Kidney tubule cell (primary cell): ENCODE measurements around the gene RALGPS1.
"Not testable (repeated sequence)": the region's sequence is repeated elsewhere in the genome, so short reads cannot be mapped to it uniquely, and the experiment has no call there.

ENCODE experiments used
- DNase-seq: peaks from one replicate; pipeline ENCODE4 v3.0.0-alpha.2; 2018; ENCODE audit warnings: low spot score

Gene RALGPS1

DNA sequence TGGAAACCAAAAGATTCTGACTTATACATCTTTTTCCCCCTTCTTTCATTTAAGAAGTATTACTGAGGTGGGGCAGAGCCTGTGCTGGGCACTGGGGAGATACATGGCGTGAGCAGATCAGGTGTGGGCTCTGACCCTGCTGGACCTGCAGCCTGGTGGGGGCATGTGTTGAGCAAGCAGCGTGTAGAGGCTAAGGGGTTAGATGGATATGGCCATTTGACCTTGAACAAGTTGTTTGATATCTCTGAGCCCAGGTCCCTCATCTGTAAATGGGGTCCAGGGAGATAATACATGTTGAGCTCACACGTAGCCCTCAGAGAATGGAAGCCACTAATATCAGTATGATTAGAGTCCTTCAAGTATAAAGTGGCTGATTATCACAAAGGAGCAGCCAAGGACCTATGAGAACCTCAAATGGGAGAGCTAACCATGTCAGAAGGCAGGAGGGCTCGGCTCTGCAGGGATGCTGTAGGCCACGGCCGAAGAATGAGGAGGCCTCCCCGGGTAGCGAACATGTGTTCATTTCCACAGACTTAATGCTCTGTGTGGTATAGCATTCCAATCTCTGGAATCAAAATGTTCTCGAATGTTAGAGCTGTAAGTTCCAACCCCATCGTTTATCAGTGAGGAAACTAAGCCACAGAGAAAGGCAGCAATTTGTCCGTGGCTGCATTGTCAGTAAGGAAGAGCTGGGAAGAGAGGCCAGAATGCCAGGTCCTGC is 223.2 kb downstream of the RALGPS1 start:
- no peak for DNase-seq

DNA sequence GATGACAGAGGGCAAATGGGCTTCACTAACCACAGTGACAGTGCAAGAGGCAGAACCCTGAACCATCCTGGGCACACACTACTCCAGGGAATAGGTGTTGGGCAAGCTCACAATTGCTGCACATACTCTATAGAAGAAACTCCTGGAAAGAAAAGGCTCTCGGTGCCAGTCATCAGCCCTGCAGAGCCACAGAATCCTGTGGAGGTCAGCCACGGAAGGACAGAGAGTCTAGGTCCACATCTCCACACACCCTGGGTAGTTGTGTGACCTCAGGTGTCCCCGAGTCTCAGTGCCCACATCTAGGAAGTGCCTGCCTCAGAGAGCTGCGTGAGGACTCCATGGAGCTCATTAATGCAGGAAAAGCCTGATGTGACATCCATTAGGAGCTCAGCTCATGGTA is 223.9 kb downstream of the RALGPS1 start:
- no peak for DNase-seq

DNA sequence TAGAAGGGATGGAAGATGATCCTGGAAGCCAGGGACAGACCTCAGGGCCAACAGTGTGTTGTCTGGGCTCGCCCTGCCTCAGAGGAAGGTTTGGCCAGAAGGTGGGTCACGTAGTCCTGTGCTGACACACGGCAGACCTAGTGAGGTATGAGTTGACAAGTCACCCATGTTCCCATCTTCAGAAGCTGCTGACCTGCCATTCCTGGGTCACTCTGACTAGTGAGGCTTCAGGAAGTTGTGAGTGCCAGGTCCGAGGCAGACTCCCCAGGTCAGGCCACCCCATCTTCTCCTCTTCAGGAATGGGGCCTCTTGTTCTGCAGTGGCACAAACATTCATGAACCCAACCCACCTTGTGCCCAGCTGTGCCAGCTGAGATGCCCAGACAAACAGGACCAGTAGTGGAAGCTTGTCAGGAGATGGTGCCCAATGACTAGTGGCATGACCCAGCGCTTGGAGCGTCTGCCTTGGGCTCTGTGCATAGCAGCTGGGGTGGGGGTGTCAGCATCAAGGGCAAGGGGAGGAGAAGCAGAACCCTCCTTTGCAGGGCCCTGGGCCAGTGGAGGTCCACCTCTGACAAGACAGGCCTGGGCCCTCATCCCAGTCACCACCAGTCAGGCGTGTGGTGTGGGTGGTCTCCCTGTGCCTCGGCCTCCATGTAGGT is 224.6 kb downstream of the RALGPS1 start:
- no peak for DNase-seq

DNA sequence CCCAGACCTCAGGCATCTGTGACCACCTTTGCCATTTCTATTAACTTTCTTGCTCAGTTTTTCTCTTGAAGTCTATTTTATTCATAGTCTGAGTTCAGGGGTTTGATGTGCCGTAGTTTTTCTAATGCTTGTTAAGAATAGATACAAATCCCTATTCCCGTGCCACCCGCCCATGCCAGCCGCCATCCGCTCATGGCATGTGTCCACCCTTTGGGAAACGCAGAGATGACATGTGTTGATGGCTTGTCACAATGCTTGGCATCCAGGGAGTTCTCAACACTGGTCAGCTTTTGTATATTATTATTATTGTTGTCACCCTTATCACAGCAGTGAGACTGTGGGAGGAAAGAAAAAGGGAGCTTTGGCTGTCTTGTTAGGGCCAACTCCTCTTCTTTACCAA is 225.2 kb downstream of the RALGPS1 start:
- no peak for DNase-seq

DNA sequence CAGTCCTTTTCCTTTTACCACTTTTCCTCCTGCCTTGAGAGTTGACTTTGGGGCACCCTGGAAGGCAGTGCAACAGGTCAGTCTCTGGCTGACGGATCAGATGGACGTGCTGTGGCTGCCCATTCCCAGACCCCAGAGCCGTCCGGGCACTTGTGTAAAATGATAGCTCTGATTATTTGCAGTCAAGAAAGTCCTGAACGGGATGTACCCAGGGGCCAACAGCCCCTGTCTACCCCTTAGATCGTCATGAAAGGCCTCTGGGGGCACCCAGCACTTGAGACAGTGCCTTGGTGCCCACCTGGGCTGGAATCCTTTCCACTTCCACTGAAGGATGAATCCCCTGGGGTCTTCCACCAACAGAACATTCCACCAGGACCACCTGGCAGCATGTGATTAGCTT is 225.6 kb downstream of the RALGPS1 start:
- no peak for DNase-seq

DNA sequence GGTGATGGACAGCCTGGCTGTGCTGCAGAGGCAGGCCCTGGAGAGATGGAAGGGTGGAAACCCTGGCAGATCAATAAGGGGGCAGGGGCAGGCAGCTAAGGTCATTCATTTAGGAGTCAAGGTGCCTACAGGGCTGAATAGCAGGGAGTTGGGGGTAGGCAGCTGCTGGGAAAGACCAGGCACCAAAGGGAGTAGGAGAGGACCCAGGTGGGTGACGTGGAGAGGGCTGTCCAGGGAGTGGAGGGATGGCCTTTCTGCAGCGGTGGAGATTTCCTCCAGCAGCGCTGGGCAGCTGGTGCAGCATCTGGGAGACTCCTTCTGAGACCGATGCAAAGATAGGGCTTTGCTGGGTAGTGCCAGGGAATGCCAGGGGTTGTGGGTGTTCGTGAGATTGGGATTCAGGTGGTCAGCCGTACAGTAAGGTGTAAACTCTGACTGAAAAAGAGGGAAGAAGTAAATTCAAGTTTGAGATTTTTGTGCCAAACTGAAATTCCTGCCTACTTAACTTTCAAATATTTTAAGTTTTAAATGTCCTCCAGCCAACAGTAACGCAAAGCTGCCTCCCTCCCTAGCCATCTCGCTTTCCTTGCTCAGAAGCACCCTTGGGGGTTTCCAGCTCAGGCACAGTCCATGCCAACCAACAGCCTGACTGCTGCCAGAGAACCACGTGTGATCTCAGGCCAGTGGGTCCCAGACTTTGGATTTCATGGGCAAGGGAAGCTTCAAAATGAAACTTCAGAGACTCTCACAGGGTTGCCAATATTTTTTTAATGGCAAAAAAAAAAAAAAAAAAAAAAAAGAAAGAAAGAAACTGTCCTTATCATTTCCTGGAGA is 226.5 kb downstream of the RALGPS1 start:
- no peak for DNase-seq

DNA sequence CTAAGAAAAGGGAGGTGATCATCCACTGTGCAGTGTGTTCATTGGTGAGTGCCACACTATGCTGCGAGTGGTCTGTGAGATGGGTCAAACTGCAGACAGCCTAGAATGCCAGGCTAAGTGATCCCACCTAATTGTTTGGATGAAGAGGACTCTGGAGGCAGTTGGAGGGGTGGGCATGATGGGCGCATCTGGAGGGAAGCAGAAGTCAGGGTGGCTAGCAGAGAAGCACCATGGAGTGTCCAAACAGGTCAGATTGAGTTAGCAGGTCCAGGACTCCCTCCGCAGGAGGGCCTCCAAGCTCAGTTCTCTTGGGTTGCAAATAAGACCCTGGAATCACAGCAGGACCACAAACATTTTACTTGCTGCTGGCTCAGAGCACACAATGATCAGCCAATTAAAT is 227.7 kb downstream of the RALGPS1 start:
- DNase-seq: no peak

DNA sequence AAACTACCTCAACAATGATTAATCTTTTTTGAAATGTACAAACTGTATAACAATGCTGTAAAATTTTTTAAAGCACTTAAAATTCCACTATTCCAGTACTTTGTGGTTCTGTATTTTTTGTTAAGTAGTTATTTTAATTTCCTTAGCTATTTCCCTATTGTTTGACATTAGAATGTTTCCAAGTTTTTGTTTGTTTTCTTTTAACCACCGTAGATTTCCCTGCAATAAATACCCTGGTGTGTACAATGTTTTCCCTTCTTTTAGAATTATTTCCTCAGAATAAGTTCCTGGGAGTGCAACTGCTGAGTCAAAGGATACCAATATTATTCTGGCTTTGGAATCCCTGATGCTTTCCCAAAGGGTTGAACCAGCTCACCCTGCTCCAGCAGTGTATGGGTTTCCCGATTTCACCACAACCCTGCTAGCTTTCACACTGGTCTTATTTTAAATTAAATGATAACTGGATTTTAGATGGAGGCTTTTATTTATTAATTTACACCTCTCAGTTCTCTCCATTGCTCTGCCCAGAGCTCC is 228.4 kb downstream of the RALGPS1 start:
- no peak for DNase-seq

DNA sequence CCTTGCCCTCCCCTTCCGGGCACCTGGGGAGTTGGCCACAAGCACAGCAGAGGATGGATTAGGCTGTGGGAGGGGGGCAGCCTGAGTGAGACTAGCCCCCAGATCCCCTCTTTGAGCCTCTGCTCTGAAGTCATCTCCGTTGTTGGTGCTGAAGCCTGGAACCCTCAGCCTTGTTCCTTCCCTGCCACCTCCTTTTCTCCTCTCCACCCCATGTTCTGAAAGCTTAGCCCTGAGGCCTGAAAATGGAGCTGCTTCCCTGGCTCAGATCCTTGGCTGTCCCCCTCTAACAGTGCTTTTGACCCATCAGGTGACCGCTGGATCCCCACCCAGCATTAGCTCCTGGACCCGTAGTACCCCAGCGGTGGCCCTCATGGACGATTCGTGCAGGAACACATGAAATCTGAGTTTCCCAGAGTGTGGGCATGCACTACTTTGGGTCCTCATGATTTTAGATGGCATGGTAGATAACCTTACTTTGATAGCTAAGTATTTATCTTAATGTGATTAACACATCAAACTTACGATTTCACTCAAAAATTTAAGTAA is 229.4 kb downstream of the RALGPS1 start:
- no peak for DNase-seq

DNA sequence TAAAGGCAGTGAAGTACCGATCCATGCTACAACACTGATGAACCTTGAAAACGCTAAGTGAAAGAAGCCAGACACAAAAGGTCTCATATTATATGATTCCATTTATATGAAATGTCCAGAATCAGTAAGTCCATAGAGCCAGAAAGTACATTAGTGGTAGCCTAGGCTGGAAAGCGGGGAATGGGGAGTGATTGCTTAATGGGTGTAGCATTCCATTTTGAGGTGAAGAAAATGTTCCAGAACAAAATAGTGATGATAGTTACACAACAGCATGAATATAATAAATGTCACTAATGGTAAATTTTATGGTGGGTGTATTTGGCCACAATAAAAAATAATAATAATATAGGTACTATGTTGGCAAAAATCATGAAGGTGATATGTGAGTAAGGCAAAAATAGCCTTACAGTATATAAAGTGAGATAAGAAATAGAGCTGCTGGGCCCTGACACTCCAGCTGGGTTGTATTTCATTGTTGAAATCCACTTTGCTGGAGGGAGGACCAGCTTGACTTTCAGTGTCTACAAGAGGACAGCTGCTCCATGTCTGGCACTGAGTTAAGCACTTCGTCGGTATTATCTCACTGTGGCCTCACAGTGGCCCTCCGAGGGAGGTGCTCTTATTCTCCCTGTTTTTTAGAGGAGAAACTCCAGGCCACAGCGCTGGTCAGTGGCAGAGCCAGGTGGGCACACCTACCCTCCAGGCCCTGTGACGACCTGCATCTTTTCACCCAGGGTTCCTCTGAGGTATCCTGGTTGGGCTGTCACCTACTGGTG is 230.3 kb downstream of the RALGPS1 start:
- DNase-seq: no peak

DNA sequence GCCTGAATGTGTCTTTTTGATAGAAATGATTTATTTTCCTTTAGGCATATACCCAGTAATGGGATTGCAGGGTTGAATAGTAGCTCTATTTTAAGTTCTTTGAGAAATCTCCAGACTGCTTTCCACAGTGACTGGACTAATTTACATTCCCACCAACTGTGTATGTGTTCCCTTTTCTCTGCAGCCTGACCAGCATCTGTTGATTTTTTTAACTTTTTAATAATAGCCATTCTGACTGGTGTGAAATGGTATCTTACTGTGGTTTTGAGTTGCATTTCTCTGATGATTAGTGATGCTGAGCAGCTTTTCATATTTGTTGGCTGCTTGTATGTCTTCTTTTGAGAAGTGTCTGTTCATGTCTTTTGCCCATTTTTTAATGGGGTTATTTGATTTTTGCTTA is 232.3 kb downstream of the RALGPS1 start:
- not testable (repeated sequence) for DNase-seq

DNA sequence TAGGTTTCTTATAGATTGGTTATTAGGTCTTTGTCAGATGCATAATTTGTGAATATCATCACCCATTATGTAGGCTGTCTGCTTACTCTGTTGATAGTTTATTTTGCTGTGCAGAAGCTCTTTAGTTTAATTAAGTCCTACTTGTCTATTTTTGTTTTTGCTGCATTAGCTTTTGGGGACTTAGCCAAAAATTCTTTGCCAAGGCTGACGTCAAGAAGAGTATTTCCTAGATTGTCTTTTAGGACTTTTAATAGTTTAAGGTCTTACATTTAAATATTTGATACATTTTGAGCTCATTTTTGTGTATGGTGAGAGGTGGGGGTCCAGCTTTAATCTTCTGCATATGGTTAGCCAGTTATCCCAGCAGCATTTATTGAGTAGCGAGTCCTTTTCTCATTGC is 232.7 kb downstream of the RALGPS1 start:
- no peak for DNase-seq

DNA sequence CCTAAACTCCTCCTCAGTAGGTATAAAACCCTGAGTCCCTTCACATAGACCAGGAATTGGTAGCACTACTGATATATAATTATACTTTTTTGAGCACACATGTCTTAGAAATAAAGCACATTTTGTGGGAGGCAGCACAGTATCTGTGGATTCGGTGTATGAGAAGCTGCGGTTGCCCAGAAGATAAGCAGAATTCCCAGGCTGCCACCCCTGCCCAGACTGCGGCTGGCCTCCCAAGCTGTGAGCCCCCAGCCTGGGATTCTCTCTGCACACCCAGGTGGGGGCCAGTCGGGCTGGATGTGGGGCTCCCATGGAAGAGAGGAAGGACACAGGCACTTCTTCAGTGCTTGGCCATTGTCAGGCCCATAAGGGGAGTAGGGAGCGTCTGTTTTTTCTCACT is 233.4 kb downstream of the RALGPS1 start:
- DNase-seq: no peak

DNA sequence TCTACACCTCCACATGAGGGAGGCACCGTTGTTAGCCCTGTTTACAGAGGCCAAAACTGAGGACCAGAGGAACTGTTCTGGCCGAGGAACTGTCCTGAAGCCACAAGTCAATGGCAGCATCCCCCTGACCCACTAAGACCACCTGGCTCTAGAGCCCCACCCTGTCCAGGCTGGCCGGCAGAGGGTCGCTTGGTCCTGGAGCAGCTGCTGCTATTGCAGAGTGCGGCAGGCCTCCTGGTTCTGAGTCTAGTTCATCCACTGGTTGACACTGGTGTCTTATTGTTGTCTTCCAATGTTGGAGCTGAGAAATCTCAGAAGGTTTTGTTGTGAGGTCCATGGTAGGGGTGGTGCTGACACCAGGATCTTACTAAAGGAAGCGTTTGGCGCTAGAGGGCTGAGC is 234.4 kb downstream of the RALGPS1 start:
- DNase-seq: no peak

DNA sequence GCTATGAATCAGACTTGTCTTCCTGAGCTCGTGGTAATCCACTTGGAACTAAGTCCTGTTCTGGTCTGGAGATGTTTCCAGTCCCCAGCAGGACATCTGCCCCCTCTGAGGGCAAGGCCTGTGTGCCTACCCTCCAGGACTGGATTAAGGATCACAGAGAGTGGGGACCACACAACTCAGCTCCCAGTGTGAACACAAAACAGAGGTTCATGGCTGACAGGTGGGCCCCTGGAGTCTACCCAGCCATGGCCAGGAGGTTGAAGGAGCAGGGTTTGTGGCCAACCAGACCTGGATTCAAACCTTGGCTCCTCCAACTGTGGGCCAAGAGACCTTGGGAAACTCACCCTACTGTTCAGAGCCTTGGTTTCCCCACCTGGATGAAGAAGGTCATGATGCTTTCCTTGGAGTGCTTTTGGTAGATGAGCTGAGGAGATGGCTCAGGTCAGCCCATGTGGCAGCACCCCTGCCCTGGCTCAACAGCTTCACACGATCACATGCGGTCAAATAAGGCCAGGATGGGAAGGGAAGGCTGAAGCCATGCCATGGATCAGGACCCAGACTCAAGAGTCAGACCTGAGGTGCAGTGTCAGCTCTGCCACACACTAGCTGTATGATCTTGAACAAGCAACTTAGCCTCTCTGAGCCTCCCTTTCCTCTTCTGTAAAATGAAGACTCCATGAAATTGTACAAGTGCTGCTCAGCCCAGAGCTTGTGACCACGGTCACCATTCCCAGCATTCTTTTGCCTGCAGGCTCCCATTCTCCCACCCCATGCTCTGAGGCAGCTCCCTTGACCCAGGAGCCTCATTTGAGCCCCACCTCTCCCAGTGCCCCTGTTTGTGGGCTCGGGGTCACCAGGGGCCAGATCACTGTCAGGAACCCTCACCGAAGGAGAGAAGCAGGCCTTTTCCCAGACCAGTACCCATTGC is 235.1 kb downstream of the RALGPS1 start:
- DNase-seq: no peak

DNA sequence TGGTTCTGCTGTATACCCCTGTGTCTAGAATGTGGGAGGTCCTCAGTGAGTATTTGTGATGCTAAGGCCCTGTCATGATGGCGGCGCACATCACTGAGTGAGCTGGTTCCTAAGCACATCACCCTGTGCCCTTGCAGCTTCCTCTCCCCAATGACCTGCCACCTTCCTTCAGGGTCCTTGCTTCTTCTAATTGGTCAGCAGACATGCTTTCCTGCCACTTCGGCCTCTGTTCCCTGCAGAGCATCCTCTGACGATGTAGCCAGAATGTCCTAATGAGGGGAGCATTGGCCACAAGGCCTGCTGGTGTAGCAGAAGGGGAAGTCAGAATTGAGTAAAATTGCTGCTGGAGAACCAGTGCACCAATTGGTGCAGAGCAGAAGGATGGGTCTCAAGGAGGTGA is 238.9 kb downstream of the RALGPS1 start:
- DNase-seq: no peak

DNA sequence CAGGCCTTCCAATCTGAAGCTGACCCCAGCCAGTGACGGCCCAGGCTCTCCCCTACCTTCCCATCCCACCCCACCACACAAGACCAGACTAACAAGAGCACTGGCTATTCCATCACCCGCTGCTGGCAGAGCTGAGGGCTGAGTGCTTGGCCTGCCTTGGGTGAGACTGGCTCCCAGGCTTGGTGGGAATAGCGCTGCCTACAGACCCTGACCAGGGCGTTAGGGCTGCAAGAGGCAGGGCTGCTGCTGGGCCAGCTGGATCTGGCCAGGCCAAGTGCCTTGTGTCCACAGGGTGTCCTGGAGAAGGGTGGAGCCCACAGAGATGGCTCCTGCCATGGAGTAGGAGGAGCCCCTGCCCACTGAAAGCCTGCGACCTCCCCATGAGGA is 239.4 kb downstream of the RALGPS1 start:
- no peak for DNase-seq

DNA sequence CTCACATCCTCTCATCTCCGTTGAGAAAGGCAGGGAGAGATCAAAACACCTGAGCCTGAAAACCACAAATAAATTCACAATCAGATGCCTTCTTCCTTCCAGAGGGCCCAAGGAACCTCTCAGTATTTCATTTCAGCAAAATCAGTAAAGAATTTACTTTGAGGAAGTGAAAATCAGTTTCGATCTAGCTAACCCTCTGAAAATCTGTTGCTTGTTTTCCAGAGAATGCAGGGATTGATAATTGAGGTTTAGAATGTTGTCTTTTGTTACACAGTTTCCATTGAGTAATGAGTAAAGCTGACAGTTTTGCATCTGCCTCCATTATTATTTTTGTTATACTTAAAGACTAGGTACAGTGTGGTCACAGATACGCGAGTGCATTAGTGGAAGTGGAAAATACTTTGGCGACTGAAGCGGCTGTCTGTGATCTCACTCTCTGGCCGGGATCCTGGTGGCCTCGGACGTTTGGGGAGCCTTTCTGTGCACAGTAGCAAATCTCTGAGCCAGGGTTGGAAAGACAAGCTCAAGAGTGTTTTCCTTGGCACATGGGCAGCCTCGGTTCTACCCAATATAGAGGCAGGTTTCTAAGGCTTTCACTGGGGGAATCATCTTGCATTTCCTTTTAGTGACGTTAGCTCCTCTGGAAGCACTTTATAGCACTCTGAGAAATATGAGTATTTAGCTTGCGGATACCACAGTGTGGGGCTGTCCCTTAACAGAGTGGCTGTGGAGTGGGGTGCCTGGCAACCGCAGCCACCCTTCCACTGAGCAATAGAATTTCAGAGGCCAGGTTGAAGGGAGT is 240.0 kb downstream of the RALGPS1 start:
- DNase-seq: no peak

DNA sequence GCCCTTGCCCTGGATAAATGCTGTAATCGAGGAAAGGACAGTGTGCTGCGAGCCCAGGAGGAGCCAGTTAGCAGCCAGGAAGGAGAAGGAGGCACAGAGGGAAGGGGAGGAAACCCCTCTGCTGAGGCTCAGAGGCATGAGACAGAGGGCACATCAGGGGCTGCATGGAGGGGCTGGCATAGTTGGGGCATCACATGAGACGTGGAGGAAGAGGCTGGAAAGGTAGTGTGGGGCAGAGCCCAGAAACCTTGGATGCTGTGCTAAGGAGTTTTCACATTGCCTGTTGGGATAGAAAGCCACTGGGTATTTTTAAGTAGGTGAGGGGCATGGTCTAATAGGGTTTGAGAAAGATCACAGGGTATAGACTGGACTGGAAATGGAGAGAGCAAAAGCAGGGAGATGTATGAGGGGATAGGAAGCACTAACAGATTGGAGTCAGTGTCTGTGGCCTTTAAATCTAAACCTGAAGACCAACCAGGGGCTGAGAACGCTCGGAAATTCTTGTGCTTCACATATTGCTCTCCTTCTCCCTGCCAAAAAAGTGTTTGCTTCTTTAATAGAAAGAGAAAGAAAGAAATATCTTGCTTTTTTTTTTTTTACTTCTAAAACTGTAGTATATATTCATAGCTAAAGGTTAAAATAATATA is 240.9 kb downstream of the RALGPS1 start:
- DNase-seq: no peak
